ENCODE measurements around the gene COPG1.
A peak's percentile ranks its signal among the peaks of the same experiment; 100 is the strongest.
"Not testable (repeated sequence)": the region's sequence is repeated elsewhere in the genome, so short reads cannot be mapped to it uniquely, and the experiment has no call there.

COPG1 gene

DNA sequence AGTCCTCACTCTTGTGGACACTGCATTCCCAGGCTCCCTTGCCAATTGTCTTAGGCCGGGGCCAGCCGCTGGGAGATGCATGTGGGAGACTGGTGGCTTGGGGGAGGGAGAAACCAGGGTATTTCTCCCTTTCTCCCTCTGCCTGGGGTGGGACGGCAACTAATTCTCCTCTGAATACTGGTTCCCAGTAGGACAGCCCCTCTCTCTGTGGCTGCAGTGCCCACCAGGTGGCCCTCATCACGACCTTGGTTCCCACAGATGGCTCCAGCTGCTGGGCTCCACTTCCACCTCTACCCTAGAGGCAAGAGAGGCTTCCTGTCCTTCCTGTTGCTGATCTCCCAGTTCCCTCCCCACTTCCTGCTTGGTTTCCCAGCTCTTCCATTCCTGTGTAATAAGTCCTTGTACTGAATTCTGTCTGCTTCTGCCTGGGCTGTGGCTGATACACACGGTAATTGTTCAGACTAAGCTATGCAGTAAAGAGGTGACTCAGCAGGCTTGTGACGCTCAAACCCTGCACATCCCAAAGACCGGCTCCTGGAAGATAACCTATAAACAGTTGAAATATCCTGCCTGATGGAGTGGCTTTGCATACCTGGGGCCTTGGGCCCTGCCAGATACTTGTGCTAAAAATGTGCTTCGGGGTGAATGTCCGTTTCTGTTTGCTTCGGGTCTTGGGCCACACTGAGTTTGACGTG is 20.4 kb upstream of the COPG1 start:
- H3K27me3 ChIP-seq (ENCODE audit: control insufficient read depth, insufficient read depth, low read length) = no peaks in the 10 kb centered on the region
- no peaks in the 10 kb centered on the region for H3K36me3 ChIP-seq (ENCODE audit: control insufficient read depth, insufficient read depth, low read length)
- H3K4me3 ChIP-seq (ENCODE audit: low read length) = no peak overlapping the region
- peaks cover 15% of the 10 kb centered on the region for H3K4me1 ChIP-seq (ENCODE audit: control insufficient read depth, insufficient read depth, low read length)
- no peak overlapping the region for H3K27ac ChIP-seq (ENCODE audit: low read depth, low read length)
- H3K9ac ChIP-seq (ENCODE audit: low read length) = no peak overlapping the region

DNA sequence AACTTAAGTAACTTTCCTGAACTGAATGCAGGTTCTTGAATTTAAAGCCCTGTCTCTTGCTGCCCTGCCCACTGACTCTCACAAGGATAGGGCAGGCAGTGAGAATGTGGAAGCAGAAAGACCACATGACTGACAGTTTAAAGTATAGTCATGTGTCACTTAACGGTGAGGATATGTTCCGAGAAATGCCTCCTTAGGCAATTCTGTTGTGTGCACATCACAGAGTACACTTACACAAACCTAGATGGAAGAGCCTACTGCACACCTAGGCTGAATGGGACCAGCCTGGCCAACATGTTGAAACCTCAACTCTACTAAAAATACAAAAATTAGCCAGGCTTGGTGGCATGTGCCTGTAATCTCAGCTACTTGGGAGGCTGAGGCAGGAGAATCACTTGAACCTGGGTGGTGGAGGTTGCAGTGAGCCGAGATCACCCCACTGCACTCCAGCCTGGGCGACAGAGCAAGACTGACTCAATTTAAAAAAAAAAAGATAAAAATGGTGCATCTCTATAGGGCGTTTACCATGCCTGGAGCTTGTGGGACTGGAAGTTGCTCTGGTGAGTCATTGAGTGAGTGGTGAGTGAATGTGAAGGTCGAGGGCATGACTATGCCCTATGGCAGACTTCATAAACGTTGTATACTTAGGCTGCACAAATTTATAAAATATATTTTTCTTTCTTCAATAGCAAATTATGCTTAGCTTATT is 18.9 kb upstream of the COPG1 start:
- H3K36me3 ChIP-seq (ENCODE audit: control insufficient read depth, insufficient read depth, low read length) = no peaks in the 10 kb centered on the region

DNA sequence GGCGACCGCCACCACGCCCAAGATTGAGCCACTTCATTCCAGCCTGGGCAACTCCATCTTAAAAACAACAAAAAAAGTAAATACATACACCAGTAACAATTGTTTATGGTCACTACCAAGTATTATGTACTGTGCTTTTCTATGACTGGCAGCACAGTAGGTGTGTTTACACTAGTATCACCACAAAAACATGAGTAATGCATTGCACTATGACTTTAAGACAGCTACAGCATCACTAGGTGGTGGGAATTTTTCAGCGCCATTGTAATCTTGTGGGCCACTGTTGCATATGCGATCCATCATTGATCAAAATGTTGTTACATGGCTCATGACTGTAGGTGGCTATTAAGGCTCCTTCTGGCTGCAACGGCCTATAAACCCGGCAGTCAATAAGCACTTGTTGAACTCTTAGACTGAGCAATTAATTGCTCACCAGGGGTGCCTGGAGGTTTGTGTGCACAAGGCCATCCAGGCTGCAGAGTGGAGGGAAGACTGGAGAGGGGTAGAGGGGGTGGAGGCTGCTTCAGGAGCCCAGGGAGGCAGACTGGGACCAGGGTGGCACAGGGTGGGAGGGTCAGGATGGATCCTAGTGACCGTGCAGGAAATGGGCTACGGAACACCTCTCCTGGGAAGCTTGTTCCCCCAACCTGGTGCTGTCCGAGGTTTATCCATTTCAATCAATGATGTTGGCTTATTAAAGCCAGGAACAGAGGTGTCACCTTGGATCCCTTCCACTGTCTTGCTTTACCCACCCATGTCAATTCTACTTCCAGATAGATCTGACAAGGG is 17.9 kb upstream of the COPG1 start:
- H3K9ac ChIP-seq (ENCODE audit: low read length) = no peak overlapping the region
- H3K4me1 ChIP-seq (ENCODE audit: control insufficient read depth, insufficient read depth, low read length) = peaks cover 5% of the 10 kb centered on the region
- H3K27me3 ChIP-seq (ENCODE audit: control insufficient read depth, insufficient read depth, low read length) = no peaks in the 10 kb centered on the region
- no peak overlapping the region for H3K4me3 ChIP-seq (ENCODE audit: low read length)
- H3K27ac ChIP-seq (ENCODE audit: low read depth, low read length) = no peak overlapping the region
- H3K36me3 ChIP-seq (ENCODE audit: control insufficient read depth, insufficient read depth, low read length) = no peaks in the 10 kb centered on the region

More for the DNA sequence above, 18.9 kb upstream of the COPG1 start:
- H3K27ac ChIP-seq (ENCODE audit: low read depth, low read length) = no peak overlapping the region
- H3K9ac ChIP-seq (ENCODE audit: low read length) = no peak overlapping the region
- peaks cover 9% of the 10 kb centered on the region for H3K4me1 ChIP-seq (ENCODE audit: control insufficient read depth, insufficient read depth, low read length)
- no peaks in the 10 kb centered on the region for H3K27me3 ChIP-seq (ENCODE audit: control insufficient read depth, insufficient read depth, low read length)
- no peak overlapping the region for H3K4me3 ChIP-seq (ENCODE audit: low read length)

DNA sequence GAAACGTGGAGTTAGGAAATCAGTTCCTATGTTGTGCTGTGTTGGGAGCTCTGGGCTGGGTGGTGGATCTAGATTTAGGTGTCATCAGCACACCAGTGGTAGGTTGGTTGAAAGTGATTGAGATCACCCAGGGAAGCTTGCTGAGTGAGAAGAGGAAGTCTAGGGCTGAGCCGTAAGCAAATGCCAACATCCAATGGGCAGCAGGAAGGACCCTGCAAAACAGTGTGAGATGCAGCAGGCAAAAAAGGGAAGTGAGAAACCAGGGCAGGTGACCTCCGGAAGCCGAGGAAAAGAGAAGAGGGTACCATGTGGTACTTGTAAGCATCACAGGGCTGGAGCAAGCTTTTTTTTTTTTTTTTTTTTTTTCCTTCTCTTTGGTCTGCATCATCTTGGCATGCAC is 15.9 kb upstream of the COPG1 start:
- Histone ChIP-seq H3K36me3 (ENCODE audit: control insufficient read depth, insufficient read depth, low read length) (no peaks in the 10 kb centered on the region), H3K27ac (ENCODE audit: low read depth, low read length) (no peak overlapping the region), H3K9ac (ENCODE audit: low read length) (no peak overlapping the region), H3K4me3 (ENCODE audit: low read length) (no peak overlapping the region), H3K27me3 (ENCODE audit: control insufficient read depth, insufficient read depth, low read length) (no peaks in the 10 kb centered on the region), H3K4me1 (ENCODE audit: control insufficient read depth, insufficient read depth, low read length) (no peaks in the 10 kb centered on the region)

DNA sequence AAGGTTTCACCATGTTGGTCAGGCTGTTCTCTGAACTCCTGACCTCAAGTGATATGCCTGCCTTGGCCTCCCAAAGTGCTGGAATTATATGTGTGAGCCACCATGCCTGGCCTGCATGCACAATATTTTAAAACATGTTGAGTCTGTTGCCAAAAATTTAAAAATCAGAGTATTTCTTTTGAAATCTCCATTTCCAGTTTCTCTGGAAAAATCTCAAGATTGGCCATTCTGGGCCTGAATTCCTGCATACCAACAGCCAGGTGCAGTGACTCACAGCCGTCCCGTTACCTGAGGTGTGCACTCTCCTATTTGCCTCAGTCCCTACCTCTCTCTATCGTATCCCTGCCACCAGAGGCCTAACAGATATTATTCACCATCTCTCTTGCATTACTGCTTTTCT is 15.0 kb upstream of the COPG1 start:
- H3K27me3 ChIP-seq (ENCODE audit: control insufficient read depth, insufficient read depth, low read length) = no peaks in the 10 kb centered on the region
- no peak overlapping the region for H3K4me3 ChIP-seq (ENCODE audit: low read length)
- no peak overlapping the region for H3K27ac ChIP-seq (ENCODE audit: low read depth, low read length)
- H3K4me1 ChIP-seq (ENCODE audit: control insufficient read depth, insufficient read depth, low read length) = no peaks in the 10 kb centered on the region
- no peaks in the 10 kb centered on the region for H3K36me3 ChIP-seq (ENCODE audit: control insufficient read depth, insufficient read depth, low read length)
- no peak overlapping the region for H3K9ac ChIP-seq (ENCODE audit: low read length)

DNA sequence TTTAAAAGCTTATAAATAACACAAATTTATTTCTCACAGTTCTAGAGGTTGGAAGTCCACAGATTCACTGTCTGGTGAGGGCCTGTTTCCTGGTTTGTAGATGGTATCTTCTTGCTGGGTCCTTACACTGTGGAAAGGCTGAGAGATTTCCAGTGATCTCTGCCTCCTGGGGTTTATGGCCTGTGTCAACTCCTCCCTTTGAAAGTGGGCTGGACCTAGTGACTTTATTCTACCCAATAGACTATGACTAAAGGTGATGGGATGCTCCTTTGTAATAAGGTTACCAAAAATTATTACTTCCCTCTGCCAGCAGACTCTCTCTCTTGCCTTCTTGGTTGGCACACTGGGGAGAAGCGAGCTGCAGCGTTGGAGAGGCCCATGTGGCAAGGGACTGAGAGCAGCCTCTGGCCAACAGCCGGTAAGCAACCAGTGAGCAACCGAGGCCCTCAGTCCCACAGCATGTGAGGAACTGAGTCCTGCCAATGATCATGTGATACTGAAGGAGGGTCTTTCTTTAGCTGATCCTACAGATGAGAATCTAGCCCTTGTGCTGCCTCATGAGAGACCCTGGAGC is 14.0 kb upstream of the COPG1 start:
- H3K36me3 ChIP-seq (ENCODE audit: control insufficient read depth, insufficient read depth, low read length) = no peaks in the 10 kb centered on the region
- no peaks in the 10 kb centered on the region for H3K4me1 ChIP-seq (ENCODE audit: control insufficient read depth, insufficient read depth, low read length)
- no peak overlapping the region for H3K27ac ChIP-seq (ENCODE audit: low read depth, low read length)
- no peak overlapping the region for H3K4me3 ChIP-seq (ENCODE audit: low read length)
- no peak overlapping the region for H3K9ac ChIP-seq (ENCODE audit: low read length)
- H3K27me3 ChIP-seq (ENCODE audit: control insufficient read depth, insufficient read depth, low read length) = no peaks in the 10 kb centered on the region

DNA sequence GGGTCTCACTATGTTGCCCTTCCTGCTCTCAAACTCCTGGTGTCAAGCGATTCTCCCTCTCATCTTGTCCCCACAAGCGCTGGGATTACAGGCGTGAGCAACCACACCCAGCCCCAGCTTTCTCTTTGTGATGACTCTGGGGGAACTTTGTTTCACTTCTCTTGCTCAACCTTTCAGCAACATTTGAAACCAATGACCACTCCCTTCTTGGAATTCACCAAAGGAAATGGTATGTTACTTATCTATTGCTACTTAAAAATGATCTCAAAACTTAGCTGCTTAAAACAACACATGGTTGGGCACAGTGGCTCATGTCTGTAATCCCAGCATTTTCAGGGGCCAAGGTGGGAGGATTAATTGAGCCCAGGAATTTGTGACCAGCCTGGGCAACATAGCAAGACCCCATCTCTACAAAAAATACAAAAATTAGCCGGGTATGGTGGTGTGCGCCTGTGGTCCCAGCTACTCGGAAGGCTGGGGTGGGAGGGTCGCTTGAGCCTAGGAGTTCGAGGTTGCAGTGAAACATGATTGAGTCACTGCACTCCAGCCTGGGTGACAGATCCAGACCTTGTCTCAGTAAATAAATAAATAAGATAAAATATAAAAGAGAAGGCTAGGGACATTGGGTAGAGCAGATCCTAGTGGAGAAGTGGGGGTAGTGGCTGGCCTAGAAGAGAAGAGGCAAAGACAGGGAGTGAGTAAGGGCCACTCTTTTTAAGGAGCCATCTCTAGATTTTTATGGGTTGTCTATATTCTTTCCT is 10.3 kb upstream of the COPG1 start:
- Histone ChIP-seq H3K4me1 (ENCODE audit: control insufficient read depth, insufficient read depth, low read length) (no peaks in the 10 kb centered on the region), H3K27ac (ENCODE audit: low read depth, low read length) (no peak overlapping the region), H3K9ac (ENCODE audit: low read length) (no peak overlapping the region), H3K36me3 (ENCODE audit: control insufficient read depth, insufficient read depth, low read length) (no peaks in the 10 kb centered on the region), H3K27me3 (ENCODE audit: control insufficient read depth, insufficient read depth, low read length) (no peaks in the 10 kb centered on the region), H3K4me3 (ENCODE audit: low read length) (no peak overlapping the region)

DNA sequence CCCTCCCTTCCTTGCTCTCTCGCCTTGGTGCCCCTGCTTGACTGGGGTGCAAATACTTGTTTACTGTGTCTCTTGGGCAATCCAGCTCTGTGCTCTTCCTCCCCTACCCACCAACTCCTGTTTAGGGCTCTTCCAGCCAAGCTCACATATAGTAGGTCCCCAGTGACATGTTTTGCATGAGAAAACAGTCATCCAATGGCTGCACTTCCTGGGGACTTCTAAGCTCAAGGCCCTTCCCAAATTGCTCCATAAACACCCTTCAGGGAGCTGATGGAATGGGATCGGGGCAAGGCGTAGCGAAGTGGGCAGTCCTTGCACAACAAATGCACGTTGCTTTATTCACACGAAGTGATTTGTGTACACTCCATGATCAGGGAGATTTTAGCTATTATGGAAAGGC is 9.4 kb upstream of the COPG1 start:
- no peak overlapping the region for H3K9ac ChIP-seq (ENCODE audit: low read length)
- no peak overlapping the region for H3K4me3 ChIP-seq (ENCODE audit: low read length)
- no peaks in the 10 kb centered on the region for H3K4me1 ChIP-seq (ENCODE audit: control insufficient read depth, insufficient read depth, low read length)
- H3K36me3 ChIP-seq (ENCODE audit: control insufficient read depth, insufficient read depth, low read length) = no peaks in the 10 kb centered on the region
- no peaks in the 10 kb centered on the region for H3K27me3 ChIP-seq (ENCODE audit: control insufficient read depth, insufficient read depth, low read length)
- no peak overlapping the region for H3K27ac ChIP-seq (ENCODE audit: low read depth, low read length)

DNA sequence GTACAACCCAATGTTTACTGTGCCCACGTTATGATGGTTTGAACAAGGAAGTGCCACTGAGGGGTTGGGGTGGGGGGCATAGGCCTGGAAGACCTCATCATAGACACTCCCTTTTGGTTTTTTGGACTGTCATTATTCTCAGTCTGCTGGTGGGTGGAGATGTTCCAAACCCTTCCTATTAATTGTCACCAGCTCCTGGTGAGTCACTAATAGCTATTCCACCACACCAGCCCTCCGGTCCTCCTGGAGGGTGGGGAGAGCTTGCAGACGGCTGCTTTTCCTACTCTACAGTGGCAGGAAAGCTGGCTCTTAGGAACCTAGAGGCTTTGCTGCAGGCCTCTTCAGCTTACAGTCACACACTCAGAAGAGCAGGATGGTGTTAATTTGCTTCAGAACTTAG is 9.0 kb upstream of the COPG1 start:
- no peak overlapping the region for H3K4me3 ChIP-seq (ENCODE audit: low read length)
- H3K27ac ChIP-seq (ENCODE audit: low read depth, low read length) = no peak overlapping the region
- no peaks in the 10 kb centered on the region for H3K27me3 ChIP-seq (ENCODE audit: control insufficient read depth, insufficient read depth, low read length)
- peaks cover 4% of the 10 kb centered on the region for H3K4me1 ChIP-seq (ENCODE audit: control insufficient read depth, insufficient read depth, low read length)
- H3K9ac ChIP-seq (ENCODE audit: low read length) = no peak overlapping the region
- no peaks in the 10 kb centered on the region for H3K36me3 ChIP-seq (ENCODE audit: control insufficient read depth, insufficient read depth, low read length)

DNA sequence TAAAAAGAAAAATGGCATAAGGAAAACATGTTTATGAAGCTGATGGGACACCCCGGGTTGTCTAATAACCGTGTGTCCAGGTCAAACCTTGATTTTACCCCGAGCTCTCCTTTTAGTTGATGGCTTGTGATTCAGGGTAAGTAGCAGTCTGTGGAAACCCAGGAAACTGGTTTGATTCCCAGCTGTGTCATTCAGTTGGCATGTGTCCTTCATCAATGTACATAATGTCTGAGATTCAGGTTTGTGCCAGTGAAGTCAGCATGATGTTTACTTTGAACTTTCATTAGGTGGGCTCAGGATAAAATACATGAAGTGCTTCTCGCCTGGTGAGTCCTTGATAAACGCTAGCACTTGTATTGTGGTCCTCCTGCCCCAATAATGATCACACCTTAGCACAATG is 4.3 kb upstream of the COPG1 start:
- no peak overlapping the region for H3K9ac ChIP-seq (ENCODE audit: low read length)
- H3K27ac ChIP-seq (ENCODE audit: low read depth, low read length) = peak overlapping the region; percentile 54
- no peaks in the 10 kb centered on the region for H3K36me3 ChIP-seq (ENCODE audit: control insufficient read depth, insufficient read depth, low read length)
- H3K4me1 ChIP-seq (ENCODE audit: control insufficient read depth, insufficient read depth, low read length) = peaks cover 7% of the 10 kb centered on the region
- no peak overlapping the region for H3K4me3 ChIP-seq (ENCODE audit: low read length)
- H3K27me3 ChIP-seq (ENCODE audit: control insufficient read depth, insufficient read depth, low read length) = no peaks in the 10 kb centered on the region

DNA sequence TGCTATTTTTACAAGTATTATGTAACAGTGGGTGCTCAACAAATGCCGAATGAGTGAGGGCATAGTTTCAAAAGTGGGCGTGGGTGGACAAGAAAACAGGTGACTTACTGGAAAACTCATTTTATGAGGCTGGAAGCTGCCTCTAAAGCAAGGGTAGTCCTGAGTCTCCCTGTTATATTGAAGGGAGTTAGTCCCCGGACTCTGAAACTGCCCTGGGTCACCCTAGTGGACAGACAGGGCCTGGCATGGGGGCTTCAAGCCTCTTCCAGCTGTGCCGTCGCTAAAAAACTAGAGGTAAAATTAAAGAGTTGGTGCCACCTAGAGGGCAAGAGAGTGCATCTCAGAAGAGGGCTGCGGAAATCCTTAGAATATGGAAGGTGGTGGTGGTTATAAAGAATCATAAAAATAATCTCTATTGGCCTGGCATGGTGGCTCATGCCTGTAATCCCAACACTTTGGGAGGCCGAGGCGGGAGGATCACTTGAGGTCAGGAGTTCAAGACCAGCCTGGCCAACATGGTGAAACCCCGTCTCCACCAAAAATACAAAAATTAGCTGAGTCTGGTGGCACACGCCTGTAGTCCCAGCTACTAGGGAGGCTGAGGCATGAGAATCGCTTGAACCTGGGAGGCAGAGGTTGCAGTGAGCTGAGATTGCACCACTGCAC is 3.6 kb upstream of the COPG1 start:
- H3K27ac ChIP-seq (ENCODE audit: low read depth, low read length) = peak overlapping the region; percentile 54
- H3K4me3 ChIP-seq (ENCODE audit: low read length); H3K27me3 ChIP-seq (ENCODE audit: control insufficient read depth, insufficient read depth, low read length); H3K36me3 ChIP-seq (ENCODE audit: control insufficient read depth, insufficient read depth, low read length); H3K9ac ChIP-seq (ENCODE audit: low read length): not testable (repeated sequence)
- peaks cover 12% of the 10 kb centered on the region for H3K4me1 ChIP-seq (ENCODE audit: control insufficient read depth, insufficient read depth, low read length)

Measured in rectal smooth muscle tissue (tissue), 1 donor.